Fibroblast of lung (primary cell): ENCODE data around the gene PPP2CA. TPM values are rescaled to one million over a fixed set of nuclear protein-coding genes. Genes with fewer than 3 reads are reported as not detected.

Experiments
- DNase-seq, 2 donors: peaks; one replicate each; pipeline versions ENCODE4 v3.0.0 to v3.0.0-alpha.2; 2010; ENCODE audit warnings: low read depth in 2 of 2
- H2AFZ ChIP-seq: 2 replicates; pipeline ENCODE4 v1.5.1; 2012; ENCODE audit warnings: low read length, control low read depth, inconsistent platforms
- H3K27ac ChIP-seq: 2 replicates; pipeline ENCODE4 v1.5.1; 2011; ENCODE audit warnings: low read length, control low read depth; ENCODE audit not compliant: insufficient read depth
- H3K27me3 ChIP-seq: 2 replicates; pipeline ENCODE4 v1.5.1; 2011; ENCODE audit warnings: mild to moderate bottlenecking, low read length; ENCODE audit not compliant: control insufficient read depth, insufficient read depth
- H3K36me3 ChIP-seq: 2 replicates; pipeline ENCODE4 v1.5.1; 2011; ENCODE audit warnings: low read length; ENCODE audit not compliant: control insufficient read depth, insufficient read depth
- H3K4me1 ChIP-seq: 2 replicates; pipeline ENCODE4 v1.5.1; 2011; ENCODE audit warnings: low read length; ENCODE audit not compliant: control insufficient read depth, insufficient read depth; ENCODE audit errors: extremely low read depth
- H3K4me2 ChIP-seq: 2 replicates; pipeline ENCODE4 v1.5.1; 2011; ENCODE audit warnings: low read length, control low read depth; ENCODE audit not compliant: insufficient read depth; ENCODE audit errors: extremely low read depth
- H3K4me3 ChIP-seq, 4 experiments: fragments of 200-600 bp in 1 of 4; sonication (generic) in 1 of 4; replicated peaks in 1 of 4; 2 replicates each; pipeline ENCODE4 v1.5.1; 2011 to 2016; ENCODE audit warnings: low read length in 4 of 4, low read depth in 3 of 4, mild to moderate bottlenecking in 3 of 4, control low read depth in 2 of 4, inconsistent platforms in 1 of 4, mixed read lengths in 1 of 4; ENCODE audit not compliant: insufficient read depth in 1 of 4; ENCODE audit errors: control extremely low read depth in 1 of 4
- H3K79me2 ChIP-seq: 2 replicates; pipeline ENCODE4 v1.5.1; 2012; ENCODE audit warnings: mild to moderate bottlenecking, low read length, inconsistent platforms; ENCODE audit not compliant: control insufficient read depth, insufficient read depth
- H3K9ac ChIP-seq: 2 replicates; pipeline ENCODE4 v1.5.1; 2011; ENCODE audit warnings: mild to moderate bottlenecking, low read length, control low read depth; ENCODE audit not compliant: insufficient read depth
- H3K9me3 ChIP-seq: 2 replicates; pipeline ENCODE4 v1.5.1; 2012; ENCODE audit warnings: low read depth, low read length; ENCODE audit not compliant: control insufficient read depth, insufficient read depth
- H4K20me1 ChIP-seq: 2 replicates; pipeline ENCODE4 v1.5.1; 2011; ENCODE audit warnings: low read length; ENCODE audit not compliant: control insufficient read depth, insufficient read depth; ENCODE audit errors: extremely low read depth
- CTCF ChIP-seq, 2 donors: IDR thresholded peaks in 1 of 2; conservative IDR thresholded peaks in 1 of 2; 1 replicate in 1 of 2; 2 replicates in 1 of 2; pipeline ENCODE4 v1.5.1; 2011 to 2012; ENCODE audit warnings: low read length in 2 of 2, control low read depth in 1 of 2, inconsistent platforms in 1 of 2, low read depth in 1 of 2, mild to moderate bottlenecking in 1 of 2
- EZH2 ChIP-seq: IDR thresholded peaks from 2 replicates; pipeline ENCODE4 v1.5.1; 2012; ENCODE audit warnings: low read length, control low read depth, mild to moderate bottlenecking; ENCODE audit errors: missing control alignments
- polyA plus RNA-seq, 2 donors: library from polyadenylated mRNA; depleted of rRNA in 1 of 2; stranded (reverse) in 1 of 2; unstranded in 1 of 2; fragments of >200 nt; gene quantifications; 2 replicates each; pipeline ENCODE4 v1.2.1, GENCODE V29; 2011 to 2012; ENCODE audit warnings: missing spikeins in 1 of 2
- total RNA-seq: library from RNA; depleted of rRNA; stranded (reverse); fragments of >200 nt; gene quantifications from 2 replicates; pipeline ENCODE4 v1.2.1, GENCODE V29; 2014

Gene PPP2CA
- total and polyA plus RNA-seq, 2 donors (not counting 1 experiment from before 2014, with no cell fraction given): 58.6 to 191 TPM

- Histone ChIP-seq H2AFZ (peak overlapping the region; percentile 75), H3K4me3 (peak overlapping the region; percentile 52 to 99 (median 86)), H3K27me3 (no peaks in the 10 kb centered on the region), H3K4me1 (peaks cover 7% of the 10 kb centered on the region), H3K36me3 (no peaks in the 10 kb centered on the region), H3K9me3 (no peaks in the 10 kb centered on the region), H3K79me2 (peaks cover 43% of the 10 kb centered on the region), H4K20me1 (peaks cover 17% of the 10 kb centered on the region), H3K27ac (peak overlapping the region; percentile 100), H3K4me2 (peak overlapping the region; percentile 91), H3K9ac (peak overlapping the region; percentile 100)
- DNase-seq: peak; percentile 36 to 39
- TF ChIP-seq CTCF (conservative IDR thresholded peaks at IDR 0.05 in 1 of 2, IDR thresholded peaks at IDR 0.05 in 1 of 2; ENCODE audit: low read depth in 1 of 2, low read length in 2 of 2) (no peak), EZH2 (no peak)
These were observed 744 bp upstream of the PPP2CA start for GRCh38 chr5:134226441-134227192.

- Histone ChIP-seq H2AFZ (peak overlapping the region; percentile 37), H4K20me1 (peaks cover 18% of the 10 kb centered on the region), H3K27me3 (no peaks in the 10 kb centered on the region), H3K4me3 (peak overlapping the region; percentile 96 to 99 (median 98)), H3K4me1 (peaks cover 7% of the 10 kb centered on the region), H3K9me3 (no peaks in the 10 kb centered on the region), H3K36me3 (no peaks in the 10 kb centered on the region), H3K27ac (peak overlapping the region; percentile 100), H3K4me2 (peak overlapping the region; percentile 87), H3K79me2 (peaks cover 57% of the 10 kb centered on the region), H3K9ac (peak overlapping the region; percentile 100)
- TF ChIP-seq CTCF (conservative IDR thresholded peaks at IDR 0.05 in 1 of 2, IDR thresholded peaks at IDR 0.05 in 1 of 2; ENCODE audit: low read depth in 1 of 2, low read length in 2 of 2): no peak
- TF ChIP-seq EZH2: no peak
- DNase-seq: peak; percentile 82 to 94
These were observed 739 bp downstream of the PPP2CA start for GRCh38 chr5:134224888-134225779.
